GM12864 (cell line): Measurements from ENCODE around the gene OXNAD1.
A peak's percentile ranks its signal among the peaks of the same experiment; 100 is the strongest.

Experiments
- DNase-seq: peaks from one replicate; pipeline ENCODE4 v3.0.0-alpha.2; 2011; ENCODE audit warnings: low read depth
- H3K4me3 ChIP-seq: 2 replicates; pipeline ENCODE4 v1.5.1; 2011; ENCODE audit warnings: mild to moderate bottlenecking, low read depth, low read length, control low read depth
- TF ChIP-seq, protein P1 (sequence below): IDR thresholded peaks from 2 replicates; pipeline ENCODE4 v1.5.1; 2011; ENCODE audit warnings: low read depth, mild to moderate bottlenecking, moderate library complexity, low read length, control low read depth, inconsistent platforms; ENCODE audit errors: missing control alignments

The OXNAD1 gene

DNA sequence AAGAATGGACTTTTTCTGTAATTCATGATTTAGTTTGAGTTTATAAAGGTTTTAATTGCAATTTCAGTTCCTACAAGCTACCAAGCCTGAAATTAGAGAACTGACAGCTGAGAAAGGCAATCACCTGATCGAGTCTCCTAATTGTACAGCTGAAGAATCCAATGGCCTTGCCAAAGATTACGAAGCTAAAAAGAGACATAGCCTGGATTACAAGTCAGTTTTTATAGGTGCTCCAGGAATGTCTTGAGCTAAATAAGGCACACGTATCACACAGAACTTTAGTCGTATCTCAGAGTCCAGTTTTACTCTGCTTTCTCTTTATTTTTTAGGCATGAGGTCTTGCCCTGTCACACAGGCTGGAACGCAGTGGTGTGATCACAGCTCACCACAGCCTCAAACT lies 6.8 kb upstream of the OXNAD1 start:
- DNase-seq: no peak
- TF ChIP-seq, protein P1, sequence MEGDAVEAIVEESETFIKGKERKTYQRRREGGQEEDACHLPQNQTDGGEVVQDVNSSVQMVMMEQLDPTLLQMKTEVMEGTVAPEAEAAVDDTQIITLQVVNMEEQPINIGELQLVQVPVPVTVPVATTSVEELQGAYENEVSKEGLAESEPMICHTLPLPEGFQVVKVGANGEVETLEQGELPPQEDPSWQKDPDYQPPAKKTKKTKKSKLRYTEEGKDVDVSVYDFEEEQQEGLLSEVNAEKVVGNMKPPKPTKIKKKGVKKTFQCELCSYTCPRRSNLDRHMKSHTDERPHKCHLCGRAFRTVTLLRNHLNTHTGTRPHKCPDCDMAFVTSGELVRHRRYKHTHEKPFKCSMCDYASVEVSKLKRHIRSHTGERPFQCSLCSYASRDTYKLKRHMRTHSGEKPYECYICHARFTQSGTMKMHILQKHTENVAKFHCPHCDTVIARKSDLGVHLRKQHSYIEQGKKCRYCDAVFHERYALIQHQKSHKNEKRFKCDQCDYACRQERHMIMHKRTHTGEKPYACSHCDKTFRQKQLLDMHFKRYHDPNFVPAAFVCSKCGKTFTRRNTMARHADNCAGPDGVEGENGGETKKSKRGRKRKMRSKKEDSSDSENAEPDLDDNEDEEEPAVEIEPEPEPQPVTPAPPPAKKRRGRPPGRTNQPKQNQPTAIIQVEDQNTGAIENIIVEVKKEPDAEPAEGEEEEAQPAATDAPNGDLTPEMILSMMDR: no peak

GRCh38 chr3:16258866-16259265 lies 6.1 kb upstream of the OXNAD1 start:
- no peak for DNase-seq
- TF ChIP-seq, protein P1: no peak
- no peak overlapping the region for H3K4me3 ChIP-seq

More for the DNA sequence above, 6.8 kb upstream of the OXNAD1 start:
- no peak overlapping the region for H3K4me3 ChIP-seq

DNA sequence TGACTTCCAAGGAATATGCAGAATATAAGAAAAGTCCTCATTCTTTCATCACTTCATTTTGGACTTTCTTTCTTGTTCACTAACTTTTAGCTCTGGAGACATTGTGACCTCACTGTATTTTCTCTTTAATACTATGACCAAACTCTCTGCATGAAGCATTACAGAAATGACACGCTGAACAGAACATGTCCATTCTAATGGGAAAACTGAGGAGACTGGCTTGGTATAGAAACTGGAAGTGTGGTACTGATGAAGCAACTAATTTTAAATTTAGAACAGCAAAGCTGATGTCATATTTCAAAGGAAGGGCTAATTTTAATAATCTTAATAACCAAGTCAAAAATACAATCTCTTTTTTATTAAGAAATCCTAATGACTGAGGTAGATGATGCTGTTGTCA lies 5.0 kb upstream of the OXNAD1 start:
- no peak overlapping the region for H3K4me3 ChIP-seq
- TF ChIP-seq, protein P1: no peak
- DNase-seq: no peak

- TF ChIP-seq, protein P1: no peak
- H3K4me3 ChIP-seq: no peak overlapping the region
- no peak for DNase-seq
Measured at GRCh38 chr3:16262174-16262573, 2.8 kb upstream of the OXNAD1 start.

- no peak for DNase-seq
- peak overlapping the region; percentile 94 for H3K4me3 ChIP-seq
- TF ChIP-seq, protein P1: no peak
Measured at GRCh38 chr3:16264174-16264707, 771 bp upstream of the OXNAD1 start.

GRCh38 chr3:16265455-16265786 lies 409 bp downstream of the OXNAD1 start:
- TF ChIP-seq, protein P1: no peak
- DNase-seq: no peak
- peak overlapping the region; percentile 94 for H3K4me3 ChIP-seq

DNA sequence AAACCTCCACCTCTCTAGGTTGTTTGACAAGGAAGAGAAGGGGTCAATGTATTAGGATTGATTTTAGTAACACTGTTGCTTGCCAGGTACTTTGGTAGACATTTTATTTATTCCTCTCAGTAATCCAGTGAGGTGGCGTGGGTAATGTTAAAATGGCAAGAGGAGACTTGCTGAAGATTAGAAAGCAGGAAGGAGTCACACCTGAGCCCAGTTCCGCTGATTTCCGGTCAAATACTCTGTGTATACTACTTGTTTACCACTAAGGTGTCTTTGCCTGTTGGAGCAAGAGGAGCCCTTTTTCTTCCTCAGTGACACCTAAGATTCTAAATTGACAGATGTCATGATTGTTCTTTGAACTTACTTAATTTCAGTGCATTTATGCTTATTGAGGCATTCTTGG lies 1.7 kb downstream of the OXNAD1 start:
- no peak overlapping the region for H3K4me3 ChIP-seq
- no peak for DNase-seq
- TF ChIP-seq, protein P1: no peak
